Esophagus mucosa (tissue), 1 donor: ENCODE measurements around the gene C19orf44. TPM values are rescaled to one million over a fixed set of nuclear protein-coding genes. Genes with fewer than 3 reads are reported as not detected.
A peak's percentile ranks its signal among the peaks of the same experiment; 100 is the strongest.
"Not testable (repeated sequence)": the region's sequence is repeated elsewhere in the genome, so short reads cannot be mapped to it uniquely, and the experiment has no call there.

Source experiments
- ATAC-seq: fragments of 200-7000 bp; cut with Tn5 transposase; one replicate; pipeline ENCODE4 v1.9.1; 2020
- total RNA-seq: library from RNA; stranded (reverse); gene quantifications from one replicate; pipeline ENCODE4 v1.2.4, GENCODE V29; 2023
- donor health status: DM: yes; HTN: yes; CAD: no.

The C19orf44 gene
- total RNA-seq, 1 donor from 2014 or later, result 1.8 TPM

DNA sequence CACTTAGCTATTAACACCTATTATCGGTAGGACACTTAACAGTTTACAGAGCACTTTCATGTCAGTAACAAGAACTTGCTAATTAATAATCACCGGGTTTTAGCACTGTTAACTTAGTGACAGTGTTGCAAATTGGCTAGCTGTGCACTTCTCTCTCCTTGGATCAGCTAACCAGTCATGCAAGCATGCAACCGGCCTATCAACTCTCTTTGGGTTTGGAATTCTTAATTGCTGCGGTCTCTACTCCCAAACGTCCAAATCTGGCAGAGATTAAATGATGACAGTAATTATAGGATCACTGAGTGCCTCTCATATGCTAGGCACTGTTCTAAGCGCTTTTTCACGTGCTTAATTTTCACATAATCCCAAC is 25.7 kb upstream of the C19orf44 start:
- ATAC-seq, result peak; percentile 9

DNA sequence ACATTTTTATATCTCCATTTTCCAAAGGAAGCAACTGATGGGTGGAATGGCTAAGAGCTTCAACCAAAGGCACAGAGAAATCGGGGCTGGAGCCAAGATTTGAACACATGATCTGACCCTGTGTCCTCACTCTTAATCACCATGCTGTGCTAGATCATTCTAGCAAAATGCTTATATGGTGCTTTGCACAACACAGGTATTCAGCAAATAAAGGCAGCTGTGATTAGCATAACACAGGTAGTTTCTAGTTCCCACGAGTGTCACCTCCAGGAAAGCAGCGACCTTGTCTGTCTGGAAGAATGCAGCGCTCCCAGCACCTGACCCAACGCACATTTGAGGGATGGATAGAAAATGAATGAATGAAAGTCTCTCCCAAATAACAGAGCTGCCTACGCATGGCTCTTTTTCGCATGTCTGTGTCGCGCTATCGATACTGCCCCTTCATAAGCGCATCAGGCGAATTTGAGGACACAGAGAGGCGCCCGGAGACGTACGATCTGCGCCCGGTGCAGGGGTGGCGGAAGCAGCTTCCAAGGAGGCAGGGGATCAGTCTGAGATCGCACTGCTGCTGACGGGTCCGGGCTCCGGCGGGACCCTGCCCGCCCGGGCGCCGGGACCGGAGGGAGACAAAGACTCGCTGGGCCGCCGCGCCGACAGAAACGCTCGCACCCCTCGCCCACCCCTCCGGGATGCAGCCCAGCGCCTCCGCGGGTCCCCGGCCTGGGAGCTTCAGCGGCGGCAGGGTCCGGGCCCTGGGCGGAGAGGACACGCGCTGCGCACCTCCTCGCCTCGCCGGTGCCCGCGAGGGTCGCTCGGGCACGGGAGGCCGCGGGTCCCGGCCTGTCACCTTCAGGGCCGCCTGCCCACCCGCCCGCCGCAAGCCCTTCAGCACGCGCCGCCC is 25.0 kb upstream of the C19orf44 start:
- peak; percentile 39 for ATAC-seq

DNA sequence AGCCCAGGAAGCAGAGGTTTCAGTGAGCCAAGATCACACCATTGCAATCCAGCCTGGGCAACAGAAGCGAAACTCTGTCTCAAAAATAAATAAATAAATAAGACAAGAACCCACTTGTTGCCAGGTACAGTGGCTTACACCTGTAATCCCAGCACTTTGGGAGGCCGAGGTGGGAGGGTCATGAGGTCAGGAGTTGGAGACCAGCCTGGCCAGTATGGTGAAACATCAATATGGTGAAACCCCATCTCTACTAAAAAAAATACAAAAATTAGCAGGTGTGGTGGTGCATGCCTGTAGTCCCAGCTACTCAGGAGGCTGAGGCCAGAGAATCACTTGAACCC is 23.7 kb upstream of the C19orf44 start:
- ATAC-seq, result not testable (repeated sequence)

DNA sequence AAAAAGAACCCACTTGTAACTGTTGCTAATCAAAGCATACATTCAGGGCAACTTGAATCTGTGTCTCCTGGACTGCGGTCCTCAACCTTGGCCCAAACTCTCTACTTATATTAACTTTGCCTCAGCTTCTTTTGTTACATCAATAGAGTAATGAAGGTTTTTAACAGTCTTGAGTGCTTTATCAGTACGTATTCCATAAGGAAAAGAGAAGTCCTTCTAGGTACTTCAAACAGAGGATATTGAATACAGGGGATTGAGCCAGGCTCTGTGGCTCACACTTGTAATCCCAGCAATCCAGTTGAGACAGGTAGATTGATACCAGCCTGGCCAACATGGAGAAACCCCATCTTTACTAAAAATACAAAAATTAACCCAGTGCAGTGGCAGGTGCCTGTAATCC is 23.2 kb upstream of the C19orf44 start:
- no peak for ATAC-seq

DNA sequence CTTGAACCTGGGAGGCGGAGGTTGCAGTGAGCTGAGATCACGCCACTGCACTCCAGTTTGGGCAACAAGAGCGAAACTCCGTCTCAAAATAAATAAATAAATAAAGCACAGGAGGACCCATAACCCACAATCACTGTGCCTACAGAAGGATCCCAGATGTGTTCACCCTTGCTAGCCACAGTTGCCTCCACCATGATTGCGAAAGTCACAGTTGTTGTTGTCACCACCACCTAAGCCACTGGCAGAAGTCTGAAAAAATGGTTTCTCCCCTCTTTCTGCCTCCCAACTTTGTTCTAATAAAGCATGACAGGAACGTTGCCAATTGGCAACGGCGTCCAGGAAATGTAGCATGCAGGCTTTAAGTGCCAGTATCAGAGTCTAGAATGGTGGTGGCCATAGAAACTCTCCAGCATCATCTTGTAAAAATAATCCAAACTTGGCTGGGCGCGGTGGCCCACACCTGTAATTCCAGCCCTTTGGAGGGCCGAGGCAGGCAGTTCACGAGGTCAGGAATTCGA is 22.3 kb upstream of the C19orf44 start:
- no peak for ATAC-seq

DNA sequence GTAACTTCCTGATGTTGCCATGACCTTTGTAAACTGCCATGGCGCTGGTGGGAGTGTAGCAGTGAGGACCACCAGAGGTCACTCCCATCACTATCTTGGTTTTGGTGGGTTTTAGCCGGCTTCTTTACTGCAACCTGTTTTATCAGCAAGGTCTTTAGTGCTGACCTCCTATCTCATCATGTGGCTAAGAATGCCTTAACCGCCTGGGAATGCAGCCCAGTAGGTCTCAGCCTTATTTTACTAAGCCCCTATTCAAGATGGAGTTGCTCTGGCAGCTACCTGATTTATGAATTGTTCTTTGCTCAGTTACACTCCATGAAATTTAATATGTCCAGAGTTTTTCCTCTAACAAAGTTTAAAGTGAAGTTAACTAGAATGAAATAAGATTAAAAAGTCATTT is 19.8 kb upstream of the C19orf44 start:
- ATAC-seq, result no peak

DNA sequence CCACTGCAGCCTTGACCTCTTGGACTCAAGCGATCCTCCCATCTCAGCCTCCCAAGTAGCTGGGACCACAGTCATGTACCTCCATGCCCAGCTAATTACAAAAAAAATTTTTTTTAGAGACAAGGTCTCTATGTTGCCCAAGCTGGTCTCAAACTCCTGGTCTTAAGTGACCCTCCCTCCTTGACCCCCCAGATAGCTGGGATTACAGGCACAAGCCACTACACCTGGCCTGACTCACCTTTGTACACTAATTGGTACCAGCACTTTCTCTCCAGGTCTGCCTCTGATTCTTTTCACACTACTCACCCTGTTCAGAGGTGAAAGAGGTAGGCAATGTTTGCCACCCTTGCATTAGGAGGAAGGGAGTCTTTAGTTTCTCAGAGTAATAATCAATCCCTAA is 18.9 kb upstream of the C19orf44 start:
- ATAC-seq, result peak; percentile 20

DNA sequence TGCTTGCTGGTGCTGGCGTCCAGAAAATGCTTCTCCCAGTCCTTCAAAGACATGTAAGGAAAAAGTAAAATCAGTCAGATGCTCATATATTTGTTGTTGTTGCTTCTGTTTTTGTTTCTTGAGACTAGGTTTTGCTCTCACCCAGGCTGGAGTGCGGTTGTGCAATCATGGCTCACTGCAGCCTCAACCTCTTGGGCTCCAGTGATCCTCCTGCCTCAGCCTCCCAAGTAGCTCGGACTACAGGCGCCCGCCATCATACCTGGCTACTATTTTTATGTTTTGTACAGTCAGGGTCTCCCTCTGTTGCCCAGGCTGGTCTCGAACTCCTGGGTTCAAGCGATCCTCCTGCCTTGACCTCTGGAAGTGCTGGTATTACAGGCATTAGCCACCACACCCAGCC is 13.4 kb upstream of the C19orf44 start:
- no peak for ATAC-seq

DNA sequence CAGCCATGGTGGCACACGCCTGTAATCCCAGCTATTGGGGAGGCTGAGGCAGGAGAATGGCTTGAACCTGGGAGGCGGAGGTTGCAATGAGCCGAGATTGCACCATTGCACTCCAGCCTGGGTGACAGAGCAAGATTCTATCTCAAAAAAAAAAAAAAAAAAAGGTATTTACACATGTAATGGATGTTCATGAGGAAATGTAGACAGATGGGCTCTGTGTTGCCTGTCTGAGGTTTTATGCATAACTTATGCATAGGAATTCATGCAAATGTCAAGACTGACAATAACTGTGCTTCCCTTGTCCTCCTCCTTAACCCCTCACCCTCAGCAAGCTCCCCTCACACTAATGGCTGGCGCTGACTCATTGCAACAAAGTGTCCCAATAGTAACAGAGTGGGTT is 9.7 kb upstream of the C19orf44 start:
- ATAC-seq, result not testable (repeated sequence)

DNA sequence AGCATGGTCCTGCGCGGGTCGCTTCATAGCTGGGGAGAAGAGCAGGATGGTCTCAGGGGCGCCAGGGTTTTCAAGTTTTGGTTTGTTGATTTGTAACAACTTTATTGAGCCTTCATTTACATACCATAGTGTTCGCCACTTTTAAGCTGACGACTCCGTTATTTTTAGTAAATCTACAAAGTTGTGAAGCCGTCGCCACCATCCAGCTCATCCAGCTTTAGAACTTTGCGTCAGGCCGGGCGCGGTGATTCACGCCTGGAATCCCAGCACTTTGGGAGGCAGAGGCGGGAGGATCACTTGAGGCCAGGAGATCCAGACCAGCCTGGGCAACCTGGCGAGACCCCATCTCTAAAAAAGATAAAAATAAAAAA is 404 bp downstream of the C19orf44 start:
- no peak for ATAC-seq

DNA sequence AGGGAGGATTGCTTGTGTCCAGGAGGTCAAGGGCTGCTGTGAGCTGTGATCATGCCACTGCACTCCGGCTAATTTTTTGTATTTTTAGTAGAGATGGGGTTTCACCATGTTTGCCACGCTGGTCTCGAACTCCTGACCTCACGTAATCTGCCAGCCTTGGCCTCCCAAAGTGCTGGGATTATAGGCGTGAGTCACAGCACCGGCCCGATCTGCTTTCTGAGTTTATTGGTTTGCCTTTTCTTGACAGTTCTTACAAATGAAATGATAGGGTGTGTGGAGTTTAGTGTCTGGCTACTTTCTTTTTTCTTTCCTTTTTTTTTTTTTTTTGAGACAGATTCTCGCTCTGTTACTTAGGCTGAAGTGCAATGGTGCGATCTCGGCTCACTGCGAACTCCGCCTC is 848 bp downstream of the C19orf44 start:
- ATAC-seq, result no peak

DNA sequence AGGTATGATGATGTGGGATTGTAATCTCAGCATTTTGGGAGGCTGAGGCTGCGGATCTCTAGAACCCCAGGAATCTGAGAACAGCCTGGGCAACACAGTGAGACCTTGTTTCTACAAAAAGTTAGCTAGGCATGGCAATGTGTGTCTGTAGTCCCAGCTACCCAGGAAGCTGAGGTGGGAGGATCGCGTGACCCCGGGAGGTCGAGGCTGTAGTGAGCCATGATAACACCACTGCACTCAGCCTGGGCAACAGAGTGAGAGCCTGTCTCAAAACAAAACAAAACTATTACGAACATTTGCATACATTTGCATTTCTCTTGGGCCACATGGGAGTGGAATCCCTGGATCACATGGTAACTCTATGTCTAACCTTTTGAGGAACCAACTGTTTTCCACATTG is 1.6 kb downstream of the C19orf44 start:
- ATAC-seq, result no peak

DNA sequence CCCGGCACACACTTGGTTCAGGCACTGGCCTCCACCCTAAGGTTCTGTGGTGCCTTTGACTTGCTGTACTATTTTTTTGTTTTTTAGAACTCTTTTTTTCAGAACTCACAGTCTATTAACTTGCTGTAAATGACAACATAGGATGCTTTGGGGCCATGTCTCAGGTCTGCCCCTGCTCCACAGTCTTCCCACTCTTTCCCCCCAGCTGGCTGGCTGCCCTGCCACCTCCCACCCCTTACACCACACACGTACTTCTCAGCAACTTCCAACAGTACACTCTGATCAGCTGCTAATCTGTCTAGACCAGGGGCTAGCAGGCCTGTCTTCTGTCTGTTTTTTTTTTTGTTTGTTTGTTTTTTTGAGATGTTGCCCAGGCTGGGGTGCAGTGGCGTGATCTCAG is 8.1 kb downstream of the C19orf44 start:
- no peak for ATAC-seq

DNA sequence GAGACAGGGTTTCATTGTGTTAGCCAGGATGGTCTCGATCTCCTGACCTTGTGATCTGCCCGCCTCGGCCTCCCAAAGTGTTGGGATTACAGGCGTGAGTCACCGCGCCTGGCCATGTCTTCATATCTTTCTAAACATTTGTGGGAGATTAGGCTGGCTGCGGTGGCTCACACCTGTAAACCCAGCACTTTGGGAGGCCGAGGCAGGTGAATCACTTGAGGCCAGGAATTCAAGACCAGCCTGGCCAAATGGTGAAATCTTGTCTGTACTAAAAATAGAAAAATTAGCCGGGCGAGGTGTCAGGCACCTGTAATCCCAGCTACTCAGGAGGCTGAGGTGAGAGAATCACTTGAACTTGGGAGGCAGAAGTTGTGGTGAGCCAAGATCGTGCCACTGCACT is 10.0 kb downstream of the C19orf44 start:
- not testable (repeated sequence) for ATAC-seq

DNA sequence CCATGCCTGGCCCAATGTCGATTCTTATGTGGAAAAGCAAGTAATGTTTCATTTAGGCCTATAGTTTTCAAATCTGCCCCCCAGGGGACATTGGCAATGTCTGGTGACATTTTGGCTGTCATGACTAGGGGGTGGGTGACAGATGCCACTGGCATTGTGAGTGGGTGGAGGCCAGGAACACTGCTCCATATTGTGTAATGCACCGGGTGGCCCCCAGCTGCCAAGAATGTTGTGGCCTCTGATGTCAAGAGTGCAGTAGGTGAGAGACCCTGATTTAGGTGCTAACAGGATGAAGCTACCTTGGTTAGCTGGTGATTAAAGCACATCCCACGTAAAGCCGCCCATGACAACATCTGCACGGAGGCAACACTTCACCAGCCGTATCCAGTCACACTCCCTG is 10.8 kb downstream of the C19orf44 start:
- no peak for ATAC-seq

DNA sequence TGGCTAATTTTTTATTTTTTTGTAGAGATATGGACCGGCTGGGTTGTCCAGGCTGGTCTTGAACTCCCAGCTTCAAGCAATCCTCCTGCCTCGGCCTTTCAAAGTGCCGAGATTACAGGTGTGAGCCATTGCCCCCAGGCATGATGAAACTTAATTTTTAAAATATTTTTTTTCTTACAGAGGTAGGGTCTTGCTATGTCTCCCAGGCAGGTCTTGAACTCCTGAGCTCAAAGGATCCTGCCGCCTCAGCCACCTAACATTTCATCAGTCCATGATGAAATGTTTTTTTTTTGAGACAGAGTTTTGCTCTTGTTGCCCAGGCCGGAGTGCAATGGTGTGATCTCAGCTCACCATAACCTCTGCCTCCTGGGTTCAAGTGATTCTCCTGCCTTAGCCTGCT is 12.4 kb downstream of the C19orf44 start:
- no peak for ATAC-seq

DNA sequence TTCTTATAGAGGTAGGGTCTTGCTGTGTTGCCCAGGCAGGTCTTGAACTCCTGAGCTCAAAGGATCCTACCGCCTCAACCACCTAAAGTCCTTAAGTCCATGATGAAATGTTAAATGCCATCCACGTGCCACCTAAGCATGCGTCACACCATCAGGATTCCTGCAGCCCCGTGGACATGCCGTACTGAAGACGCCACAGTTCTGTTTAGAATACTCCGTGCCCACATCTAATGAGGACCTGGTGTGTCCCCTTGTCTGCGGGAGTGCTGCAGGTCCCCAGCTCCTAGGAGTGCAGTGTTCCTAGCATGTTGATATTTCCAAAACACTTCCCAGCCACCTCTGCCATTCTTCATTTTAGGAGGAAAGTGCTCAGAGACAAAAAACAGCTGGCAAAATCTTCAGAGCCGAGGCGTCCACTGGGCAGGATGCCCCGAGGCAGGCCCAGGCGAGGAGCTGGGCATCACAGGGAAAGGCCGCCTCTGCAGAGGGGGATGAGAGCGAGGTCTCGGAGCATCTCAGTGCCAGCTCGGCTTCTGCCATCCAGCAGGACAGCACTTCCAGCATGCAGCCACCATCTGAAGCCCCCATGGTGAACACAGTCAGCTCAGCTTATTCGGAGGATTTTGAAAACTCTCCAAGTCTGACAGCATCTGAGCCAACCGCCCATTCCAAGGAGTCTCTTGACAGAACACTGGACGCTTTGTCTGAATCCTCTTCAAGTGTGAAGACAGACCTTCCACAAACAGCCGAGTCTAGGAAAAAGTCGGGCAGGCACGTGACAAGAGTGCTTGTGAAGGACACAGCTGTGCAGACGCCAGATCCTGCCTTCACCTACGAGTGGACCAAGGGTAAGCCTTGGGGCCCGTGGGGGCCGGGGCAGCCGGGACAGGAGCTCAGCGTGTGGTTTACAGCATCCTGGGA is 13.2 kb downstream of the C19orf44 start:
- ATAC-seq, result no peak

DNA sequence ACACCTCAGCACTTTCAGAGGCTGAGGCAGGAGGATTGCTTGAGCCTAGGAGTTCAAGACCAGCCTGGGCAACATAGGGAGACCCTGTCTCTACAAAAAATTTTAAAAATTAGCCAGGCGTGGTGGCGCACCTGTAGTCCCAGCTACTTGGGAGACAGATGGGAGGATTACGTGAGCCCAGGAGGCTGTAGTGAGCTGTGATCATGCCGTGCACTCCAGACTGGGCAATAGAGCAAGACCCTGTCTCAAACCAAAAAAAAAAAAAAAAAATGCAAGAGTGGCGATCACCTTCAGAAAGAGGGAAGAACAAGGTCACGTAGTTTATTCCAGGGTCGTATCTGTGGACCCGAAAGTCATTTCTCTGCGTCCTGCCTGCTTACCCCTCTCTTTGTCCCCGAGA is 16.4 kb downstream of the C19orf44 start:
- ATAC-seq, result not testable (repeated sequence)

DNA sequence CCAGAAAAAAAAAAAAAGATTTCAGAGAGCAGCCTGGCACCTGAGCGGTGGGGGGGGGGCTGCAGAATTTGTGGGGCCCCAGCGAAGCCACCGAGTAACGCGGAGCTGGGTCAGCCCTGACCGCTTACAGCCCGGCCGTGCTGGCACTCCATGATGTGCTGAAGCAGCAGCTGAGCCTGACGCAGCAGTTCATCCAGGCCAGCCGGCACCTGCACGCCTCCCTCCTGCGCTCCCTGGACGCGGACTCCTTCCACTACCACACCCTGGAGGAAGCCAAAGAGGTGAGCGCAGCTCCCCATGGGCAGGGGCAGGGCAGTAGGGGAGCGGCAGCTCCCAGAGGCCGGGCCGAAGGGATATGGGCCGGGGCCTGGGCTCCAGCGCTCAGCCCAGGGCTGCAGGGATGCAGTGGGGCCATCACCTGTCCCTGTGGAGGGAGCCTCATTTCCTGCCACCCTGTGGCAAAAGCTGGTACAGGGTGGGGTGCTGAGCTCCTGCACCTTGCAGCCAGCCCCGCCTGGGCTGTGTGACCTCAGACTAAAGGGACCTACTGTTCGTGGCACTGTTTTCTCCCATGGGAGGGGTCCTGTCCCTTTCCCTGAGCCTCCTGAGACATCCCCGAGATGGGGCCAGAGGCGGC is 18.3 kb downstream of the C19orf44 start:
- peak; percentile 49 for ATAC-seq

DNA sequence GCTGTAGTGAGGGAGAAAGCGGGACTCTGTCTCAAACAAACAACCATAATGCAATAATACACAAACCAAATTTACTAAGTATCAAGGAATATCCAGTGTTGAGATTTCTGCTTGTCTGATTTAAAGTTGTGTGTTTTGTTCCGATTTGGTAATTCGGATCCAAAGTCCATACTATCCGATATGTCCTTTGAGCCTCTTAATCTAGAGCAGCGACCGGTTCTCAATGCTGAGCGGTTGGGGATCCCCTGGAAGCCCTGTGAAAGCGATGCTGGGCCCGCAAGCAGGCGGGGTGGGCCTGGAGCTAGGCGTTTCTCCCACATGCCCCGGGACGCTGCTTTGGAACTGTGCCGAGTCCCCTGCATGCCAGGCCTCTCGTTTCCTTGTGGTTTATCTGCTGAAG is 20.2 kb downstream of the C19orf44 start:
- ATAC-seq, result no peak

DNA sequence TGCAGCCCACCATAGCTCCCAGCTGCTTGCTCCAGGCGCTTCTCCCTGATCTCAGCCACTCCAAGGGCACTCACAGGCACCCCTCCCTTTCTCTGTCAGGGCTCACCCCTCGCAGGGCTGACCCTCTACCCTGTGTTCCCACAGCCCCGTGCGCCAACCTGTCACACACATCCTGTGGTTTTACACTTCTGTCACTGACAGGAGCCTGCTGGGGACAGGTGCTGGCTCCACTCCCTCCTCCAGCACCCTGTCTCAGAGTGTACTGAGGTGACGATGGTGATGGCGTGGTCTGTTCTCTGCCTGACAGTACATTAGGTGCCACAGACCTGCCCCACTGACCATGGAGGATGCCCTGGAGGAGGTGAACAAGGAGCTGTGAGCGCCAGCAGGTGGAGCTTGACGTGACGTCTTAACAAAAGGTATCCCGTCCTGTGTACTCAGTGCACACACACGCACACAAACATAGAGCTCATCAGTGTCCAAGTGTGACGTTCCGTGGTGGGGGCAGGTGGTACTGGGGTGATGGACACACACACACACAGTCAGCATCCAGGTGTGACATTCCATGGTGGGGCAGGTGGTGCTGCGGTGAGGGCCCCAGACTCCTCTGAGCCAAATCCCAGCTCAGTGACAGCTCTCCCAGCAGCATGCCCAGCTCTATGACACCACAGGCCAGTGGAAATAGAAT is 20.9 kb downstream of the C19orf44 start:
- ATAC-seq, result no peak

DNA sequence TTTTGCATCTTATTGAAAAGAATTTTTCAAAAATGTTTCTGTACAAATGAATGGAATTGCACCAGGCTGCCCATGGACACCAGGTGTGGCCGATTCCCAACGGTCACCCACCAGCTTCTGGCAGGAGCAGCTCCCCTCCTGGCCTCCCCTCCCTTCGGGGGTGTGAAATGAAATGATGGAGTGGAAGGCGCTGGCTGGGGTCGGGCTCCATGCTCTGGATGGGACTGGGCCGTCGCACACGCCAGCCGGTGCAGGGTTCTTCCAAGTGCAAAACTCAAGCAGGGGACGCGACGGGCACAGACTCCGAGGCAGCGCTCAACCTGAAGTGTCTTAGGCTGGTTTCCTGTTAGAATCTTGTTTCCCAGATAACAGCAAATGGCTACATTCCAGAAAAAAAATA is 21.9 kb downstream of the C19orf44 start:
- ATAC-seq, result no peak
